Measurements from ENCODE around the gene SHC3.

SHC3 gene

DNA sequence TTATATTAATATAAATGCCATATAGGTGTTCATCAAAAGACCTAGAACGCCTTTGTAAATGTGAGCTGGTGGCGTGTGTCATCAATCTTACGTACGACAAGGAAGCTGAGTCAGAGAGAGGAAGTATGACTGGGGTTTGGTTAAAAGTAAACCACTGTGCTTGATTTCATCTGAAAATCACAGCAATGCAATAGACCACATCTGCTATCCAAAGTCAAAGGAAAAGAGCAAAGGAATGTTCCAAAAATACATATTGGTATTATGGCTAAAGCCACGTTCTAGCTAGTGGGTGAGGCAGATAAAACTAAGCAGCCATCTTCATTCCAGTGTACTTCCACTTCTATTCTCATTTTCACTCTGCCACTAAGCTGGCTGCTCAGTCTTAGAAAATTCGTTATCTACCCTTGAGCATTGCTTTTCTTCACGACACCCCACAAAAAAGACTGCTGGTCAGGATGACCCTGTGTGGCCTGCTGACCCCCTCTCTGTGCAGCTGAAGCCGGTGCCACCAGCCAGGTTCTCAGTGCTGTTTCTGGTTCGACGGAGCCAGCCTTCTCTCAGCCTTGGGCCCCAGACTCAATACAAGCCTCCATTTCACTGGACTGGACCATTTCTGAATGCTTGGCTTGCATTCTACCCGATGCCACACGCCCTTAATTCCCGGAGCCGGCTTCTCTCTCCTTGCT lies 23.8 kb downstream of the SHC3 start:
- DNase-seq (peak; percentile 13), ATAC-seq (peak; percentile 82)

DNA sequence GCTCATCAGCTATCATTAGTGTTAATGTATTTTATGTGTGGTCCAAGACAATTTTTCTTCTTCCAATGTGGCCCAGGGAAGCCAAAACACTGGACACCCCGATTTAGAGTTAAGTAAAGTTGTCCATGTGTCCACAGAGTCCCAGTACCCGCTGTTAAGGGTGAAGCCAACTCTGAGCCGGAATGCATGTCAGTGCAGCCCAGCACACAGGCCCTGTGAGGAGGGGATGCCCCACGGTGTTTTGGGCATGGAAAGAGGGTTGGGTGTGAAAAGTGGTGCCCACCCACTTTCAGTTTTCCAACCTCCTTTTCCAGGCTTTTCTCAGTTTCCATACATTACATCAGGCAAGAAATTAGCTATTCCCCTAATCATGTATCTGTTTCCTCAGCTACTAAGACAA lies 24.4 kb downstream of the SHC3 start:
- DNase-seq (peak; percentile 34), ATAC-seq (peak; percentile 70)

DNA sequence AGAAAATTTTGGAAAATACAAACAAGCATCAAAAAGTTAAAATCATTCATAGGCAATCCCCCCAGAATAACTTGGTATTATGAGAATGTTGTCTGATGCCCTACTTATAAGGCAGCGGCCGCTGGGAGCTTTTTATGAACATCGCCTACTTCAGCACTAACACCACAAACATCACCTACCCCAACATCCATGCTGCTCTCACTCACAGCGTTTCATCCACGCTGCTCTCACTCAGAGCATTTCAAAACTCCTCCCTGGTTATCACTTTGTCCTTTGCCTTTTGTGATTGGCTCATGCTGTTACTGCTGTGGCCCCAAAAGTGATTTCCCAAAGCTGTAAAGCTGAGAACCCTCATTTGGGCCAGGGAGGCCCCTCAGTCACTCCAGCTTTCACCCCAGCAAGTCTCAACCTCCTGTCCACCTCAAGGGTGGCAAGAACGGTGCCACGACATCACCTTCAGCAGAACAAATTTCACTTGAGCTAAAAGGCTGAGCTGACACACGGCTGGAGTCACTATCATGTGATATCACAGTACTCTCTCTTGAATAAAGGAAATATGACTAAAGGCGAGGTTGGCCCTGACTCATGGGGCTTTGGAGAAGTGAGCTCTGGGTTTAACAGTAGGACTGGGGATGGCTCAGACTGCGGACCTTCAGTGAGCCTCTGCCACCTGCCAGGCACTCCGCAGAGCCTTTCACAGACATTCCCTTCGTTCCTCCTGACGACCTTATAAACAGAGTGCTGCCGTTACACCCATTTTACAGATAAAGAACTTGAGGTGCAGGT lies 25.2 kb downstream of the SHC3 start:
- peak; percentile 28 for DNase-seq
- ATAC-seq: peak; percentile 89

DNA sequence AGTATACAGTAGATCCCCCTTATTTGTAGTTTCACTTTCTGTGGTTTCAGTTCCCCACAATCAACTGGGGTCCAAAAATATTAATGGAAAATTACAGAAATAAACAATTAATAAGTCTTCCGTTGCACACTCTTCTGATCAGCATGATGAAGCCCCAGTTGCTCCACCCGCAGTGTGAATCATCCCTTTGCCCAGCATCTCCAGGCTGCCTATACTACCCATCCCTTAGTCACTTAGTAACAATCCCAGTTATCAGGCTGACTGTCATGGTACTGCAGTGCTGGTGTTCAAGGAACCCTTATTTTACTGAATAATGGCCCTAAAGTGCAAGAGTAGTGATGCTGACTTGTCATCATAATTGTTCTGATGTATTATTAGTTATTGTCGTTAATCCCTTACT lies 28.9 kb downstream of the SHC3 start:
- DNase-seq: no peak
- ATAC-seq: no peak

DNA sequence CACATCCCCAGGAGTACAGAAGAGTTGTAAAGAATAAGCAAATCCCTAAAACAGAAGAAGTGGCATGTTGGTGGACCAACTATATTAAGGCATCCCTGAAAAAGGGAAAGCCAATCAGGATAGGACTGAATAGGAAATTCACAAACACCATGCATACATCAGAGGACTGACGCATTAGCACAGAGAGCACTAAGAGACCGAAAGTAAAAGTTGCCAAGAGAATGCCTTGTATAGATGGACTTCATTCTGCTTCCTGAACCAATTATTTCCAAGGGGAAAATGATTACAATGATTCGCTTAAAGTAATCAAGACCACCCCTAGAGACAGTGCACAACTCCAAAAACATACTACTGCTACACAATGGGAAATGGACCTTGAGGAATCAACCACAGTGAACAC lies 33.5 kb downstream of the SHC3 start:
- ATAC-seq: no peak
- no peak for DNase-seq

DNA sequence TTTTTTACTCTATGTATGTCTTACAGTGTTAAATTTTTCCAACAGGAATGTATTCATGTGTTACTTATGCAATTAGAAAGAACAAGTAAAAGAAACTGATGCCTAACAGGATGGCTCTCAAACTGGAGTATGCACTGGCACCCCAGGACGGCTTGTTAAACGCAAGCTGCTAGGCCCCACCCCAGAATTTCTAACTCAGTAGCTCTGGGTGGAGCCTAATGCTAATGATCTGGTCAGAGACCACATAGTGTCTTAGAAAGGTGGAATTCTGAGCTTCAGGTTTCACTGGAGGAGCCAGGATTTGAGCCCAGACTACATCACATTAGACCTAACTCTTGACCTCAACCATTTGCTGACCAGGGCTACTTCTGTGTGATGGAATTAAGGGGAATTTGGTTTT lies 34.4 kb downstream of the SHC3 start:
- ATAC-seq (no peak), DNase-seq (no peak)

DNA sequence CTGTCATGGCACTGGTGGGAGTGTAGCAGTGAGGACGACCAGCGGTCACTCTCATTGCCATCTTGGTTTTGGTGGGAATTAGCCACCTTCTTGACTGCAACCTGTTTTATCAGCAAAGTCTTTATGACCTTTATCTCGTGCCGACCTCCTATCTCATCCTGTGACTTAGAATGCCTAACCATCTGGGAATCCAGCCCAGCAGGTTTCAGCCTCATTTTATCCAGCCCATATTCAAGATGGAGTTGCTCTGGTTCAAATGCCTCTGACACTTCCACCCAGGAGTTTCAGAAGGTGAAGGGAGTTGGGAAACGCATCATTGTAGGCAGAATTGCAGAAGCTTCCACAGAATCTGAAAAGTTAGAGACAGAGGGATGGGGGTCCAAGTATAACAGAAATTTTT lies 35.4 kb downstream of the SHC3 start:
- no peak for ATAC-seq
- no peak for DNase-seq

DNA sequence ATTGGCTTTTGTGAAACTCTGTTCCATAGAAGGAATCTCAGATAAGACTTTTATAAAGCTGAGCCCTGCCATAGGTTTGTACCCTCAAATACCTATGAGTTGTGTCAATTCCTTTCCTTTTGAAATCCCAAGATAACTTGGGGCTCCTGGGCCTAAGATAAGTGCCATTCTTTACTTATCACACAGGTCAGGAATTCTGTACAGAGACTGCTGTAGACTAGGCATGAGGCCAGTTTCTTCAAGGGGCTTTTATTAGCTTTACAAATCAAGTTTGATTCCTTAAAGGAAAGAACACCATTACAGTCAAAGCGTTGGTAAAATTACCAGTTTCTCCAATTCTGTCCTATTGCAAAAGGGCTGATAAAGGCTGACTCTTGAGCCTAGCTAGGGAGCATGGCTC lies 39.2 kb downstream of the SHC3 start:
- no peak for ATAC-seq
- no peak for DNase-seq

DNA sequence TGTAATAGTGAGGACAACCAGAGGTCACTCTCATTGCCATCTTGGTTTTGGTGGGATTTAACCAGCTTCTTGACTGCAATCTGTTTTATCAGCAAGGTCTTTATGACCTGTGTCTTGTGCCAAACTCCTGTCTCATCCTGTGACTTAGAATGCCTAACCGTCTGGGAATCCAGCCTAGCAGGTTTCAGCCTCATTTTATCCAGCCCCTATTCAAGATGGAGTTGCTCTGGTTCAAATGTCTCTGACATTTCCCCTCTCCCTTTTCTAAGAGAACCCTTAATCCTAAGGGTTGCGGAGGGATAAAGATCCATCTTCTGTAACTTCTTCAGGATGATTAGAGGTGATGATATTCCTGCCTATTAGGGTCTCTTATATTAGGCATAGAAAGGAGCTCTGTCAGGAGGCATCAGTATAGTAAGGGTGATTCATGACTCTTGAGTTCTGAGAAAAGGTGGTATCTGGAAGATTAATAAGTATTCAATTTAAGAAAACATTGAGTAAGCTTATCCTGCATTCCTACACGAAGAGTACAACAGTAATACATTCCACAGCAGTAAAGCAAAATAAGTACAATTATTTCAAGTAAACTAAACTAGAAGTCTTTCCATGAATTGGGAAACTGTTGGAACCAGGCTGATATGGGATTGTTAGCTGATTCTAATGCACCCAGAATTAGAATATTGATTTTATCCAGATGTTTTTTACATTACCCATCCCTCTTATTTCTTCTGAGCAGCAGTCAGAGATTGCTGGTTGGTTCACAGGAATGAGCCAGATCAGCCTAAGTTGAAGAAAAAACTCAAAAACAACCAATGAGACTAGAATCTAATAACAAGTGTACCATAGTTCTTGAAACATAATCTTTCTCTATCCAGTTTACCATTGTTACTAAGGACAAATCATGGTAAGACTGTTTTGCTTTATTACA lies 39.9 kb downstream of the SHC3 start:
- ATAC-seq: no peak
- DNase-seq: no peak

DNA sequence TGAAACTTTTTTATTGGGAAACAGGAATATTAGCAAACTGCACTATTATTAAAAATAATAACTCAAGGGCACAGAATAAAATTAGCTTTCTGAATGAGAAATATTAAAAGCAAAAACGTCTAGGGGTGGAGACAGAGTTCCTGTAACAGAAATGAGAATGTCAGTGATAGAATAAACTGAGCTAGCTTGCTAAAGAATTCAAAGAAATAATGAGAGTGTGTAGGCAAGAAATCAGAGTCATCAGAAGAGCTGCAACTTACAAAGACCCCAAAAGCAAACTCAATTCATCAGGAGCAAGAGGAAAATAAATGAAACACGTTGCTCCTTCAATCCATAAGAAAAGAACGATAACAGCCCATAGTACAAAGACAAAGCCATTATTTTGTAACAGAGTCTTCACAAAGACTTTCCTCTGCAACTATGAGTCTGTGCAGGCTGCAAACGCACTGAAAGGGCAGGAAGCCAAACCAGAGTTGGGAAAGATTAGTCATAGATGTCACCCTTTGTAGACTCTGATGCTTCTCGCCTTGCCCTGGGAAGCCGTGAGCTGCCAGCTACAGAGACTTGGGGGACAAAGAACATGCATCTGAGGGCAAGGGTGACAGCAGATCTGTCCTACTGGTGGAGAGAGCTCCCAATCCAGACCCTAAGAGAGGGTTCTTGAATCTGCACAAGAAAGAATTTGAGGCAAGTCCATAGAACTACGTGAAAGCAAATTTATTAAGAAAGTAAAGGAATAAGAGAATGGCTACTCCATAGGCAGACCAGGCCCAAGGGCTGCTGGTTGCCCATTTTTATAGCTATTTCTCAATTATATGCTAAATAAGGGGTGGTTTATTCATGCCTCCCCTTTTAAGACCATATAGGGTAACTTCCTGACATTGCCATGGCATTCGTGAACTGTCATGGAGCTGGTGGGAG lies 40.8 kb downstream of the SHC3 start:
- peak; percentile 88 for ATAC-seq
- peak; percentile 43 for DNase-seq

DNA sequence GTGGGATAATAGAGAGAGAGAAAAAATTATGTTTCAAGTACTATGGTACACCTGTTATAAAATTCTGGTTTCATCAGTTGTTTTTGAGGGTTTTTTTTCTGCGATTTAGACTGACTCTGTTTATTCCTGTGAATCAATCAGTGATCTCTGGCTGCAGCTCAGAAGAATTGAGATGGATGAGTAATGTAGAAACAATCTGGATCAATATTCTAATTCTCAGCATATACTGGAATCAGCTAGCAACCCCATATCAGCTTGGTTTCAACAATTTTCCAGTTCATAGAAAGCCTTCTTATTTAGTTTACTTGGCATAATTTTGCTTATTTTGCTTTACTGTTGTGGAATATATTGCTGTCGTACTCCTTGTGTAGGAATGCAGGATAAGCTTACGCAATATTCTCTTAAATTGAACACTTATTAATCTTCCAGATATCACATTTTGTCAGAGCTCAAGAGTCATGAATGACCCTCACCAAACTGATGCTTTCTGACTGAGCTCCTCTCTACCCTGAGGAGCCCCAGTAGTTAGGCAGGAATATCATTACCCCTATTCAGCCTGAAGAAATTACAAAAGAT lies 42.9 kb downstream of the SHC3 start:
- no peak for ATAC-seq
- DNase-seq: no peak

DNA sequence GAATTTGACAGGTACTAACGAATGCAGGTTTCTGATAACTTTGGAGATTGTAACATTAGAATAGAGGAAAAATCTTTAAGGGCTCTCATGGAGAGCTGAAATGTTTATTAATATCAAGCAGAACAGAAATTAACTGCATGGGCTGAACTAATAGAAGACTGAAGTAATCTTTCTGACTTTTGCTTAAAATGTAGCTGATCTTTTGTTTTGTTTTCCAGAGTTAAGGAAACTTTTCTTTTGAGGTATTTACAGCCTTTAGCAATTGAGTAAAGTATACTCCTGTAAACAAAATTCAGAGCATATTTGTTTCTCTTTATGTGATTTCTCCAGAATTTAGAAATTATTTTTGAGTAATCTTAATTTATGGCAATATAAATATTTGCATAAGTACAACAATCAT lies 43.9 kb downstream of the SHC3 start:
- ATAC-seq: no peak

DNA sequence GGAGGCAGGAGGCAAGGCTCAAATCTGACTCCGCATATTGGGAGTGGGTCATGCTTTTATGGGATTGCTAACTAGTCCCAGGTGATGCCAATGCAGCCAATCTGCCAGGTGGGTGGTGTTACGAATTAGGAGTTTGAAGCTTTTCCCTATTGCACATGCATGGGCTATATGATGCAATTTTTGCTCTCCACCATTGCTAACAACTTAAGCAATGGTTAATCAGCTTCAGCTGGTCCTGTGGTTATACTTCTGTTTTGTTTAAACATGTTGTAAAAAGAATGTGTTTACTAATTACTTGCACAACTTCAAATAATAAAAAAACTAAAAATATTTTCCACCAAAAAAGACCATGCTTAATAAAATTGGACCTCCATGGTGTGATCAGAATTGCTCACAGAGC lies 55.7 kb downstream of the SHC3 start:
- DNase-seq: no peak
- no peak for ATAC-seq

More for the DNA sequence above, 43.9 kb downstream of the SHC3 start:
- no peak for DNase-seq

DNA sequence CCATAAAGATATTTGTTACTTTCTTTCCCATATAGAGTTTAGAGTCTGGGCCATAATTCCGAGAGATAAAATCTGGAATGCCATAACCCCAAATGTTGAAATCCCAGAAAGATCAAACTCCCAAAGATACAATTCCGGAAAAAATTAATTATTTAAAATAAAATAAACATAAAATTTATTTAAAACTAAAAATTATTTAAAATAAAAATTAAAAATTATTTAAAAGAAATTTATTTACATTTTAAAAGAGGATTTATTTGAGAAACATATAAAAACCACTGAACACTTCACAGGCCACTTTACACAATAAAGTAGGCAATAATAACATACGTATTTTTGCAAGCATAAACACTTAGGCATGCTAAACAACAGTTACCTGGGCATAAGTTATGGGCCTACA lies 57.9 kb downstream of the SHC3 start:
- DNase-seq (no peak), ATAC-seq (no peak)

DNA sequence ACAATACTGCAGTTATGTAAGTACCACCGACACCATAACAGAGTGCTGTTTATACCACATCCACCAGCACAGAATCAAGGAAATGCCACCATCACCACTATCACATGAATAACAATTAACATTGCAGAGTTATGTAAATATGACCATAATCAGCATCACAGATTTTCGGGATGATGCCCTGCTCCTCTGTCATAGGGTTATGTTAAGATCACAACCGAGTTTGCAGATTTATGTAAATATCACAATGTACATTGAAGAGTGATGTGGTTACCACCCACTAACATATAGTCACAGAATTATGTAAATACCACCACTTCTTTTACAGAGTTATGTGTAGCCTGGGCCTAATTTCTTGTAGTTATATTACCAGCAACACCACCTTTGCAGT lies 61.8 kb downstream of the SHC3 start:
- ATAC-seq: no peak

DNA sequence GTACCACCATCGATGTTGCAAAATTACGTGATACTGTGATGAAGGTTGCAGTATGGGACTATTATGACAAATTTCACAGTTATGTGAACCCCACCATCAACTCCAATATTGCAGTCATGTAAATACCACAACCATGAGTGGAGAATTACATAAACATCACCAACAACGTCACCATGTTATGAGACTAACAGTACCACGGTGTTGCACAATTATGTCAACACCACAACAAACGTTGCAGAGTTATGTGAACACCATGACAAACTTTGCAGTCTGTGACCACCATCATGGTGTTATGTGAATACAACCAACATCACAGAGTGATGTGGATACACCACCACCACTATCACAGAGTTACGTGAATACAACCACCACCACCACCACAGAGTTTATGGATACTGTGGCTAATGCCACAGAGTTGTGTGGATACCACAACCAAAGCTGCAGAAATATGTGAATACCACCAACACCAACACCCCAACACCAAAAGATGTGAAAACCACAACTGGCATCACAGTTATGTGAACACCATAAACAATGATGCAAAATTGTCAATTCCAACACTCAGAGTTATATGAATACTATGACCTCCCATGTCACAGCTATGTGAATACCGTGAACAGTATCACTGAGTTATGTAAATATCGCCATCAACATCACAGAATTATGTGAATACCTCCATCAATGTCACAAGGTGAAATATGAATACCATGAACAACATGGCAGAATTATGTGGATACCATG lies 62.4 kb downstream of the SHC3 start:
- no peak for ATAC-seq
- DNase-seq: no peak

More for the DNA sequence above, 61.8 kb downstream of the SHC3 start:
- no peak for DNase-seq

DNA sequence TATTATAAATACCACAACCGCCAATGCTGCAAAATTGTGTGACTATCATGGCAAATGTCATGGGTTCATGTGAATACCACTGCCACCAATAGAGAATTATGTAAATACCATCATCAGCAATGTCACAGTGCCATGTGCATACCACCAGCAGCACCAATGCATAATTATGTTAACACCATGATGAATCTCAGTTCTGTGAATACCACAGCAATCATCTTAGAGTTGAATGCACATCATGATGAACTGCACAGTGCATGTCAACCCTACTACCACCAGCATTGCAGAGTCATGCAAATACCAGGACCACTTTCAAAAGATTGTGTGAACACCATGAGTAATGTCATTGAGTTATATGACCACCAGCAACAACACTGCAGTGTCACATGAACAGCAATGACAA lies 63.2 kb downstream of the SHC3 start:
- DNase-seq: no peak

DNA sequence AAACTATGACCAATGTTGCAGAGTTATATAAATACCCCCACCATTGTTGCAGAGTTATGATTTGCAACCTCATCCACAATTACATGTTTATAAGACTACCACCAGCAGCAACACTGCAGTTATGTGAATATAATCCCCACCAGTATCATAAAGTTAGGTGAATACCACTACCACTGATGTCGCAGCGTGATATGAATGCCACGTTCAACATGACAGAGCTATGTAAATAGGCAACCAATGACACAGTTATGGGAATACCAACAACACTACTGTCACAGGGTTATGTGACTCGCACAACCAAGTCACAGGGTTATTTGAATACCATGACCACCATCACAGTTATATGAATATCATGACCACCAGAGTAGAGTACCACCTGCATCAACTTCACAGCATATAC lies 63.9 kb downstream of the SHC3 start:
- no peak for ATAC-seq
- no peak for DNase-seq

More for the DNA sequence above, 63.2 kb downstream of the SHC3 start:
- no peak for ATAC-seq

DNA sequence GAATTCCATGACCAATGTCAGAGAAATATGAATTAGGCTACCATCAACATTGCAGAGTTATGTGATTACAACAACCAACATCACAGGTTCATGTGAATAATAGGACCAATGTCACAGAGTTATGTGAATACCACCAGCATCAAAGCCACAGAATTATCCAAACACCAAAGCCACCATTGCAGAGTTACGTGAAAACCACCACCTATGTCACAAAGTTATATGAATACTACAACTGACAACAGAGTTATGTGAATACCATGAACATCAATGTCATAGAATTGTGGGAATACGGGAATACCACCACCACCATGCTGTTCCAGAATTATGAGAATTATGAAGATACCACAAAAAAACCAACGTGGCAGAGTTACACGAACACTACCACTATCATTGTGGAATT lies 64.8 kb downstream of the SHC3 start:
- no peak for DNase-seq
- no peak for ATAC-seq

DNA sequence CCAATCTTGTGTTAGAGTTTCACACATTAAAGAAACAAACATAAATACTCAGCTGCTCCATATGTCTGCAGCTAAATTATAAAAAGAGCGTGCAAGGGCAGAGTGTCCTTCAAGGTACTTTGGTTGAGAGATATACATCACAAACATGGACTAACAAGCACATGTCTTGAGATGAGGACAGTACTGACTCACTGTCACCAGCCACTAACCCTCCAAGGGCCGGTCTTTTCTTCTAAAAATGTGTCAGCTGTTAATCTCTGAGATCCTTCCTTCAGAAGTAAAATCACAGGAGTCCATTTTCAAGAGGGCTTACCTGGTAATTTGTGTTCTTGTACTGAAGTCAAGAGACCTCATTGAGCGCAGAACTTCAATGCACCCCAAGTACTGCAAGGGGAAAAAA lies 66.4 kb downstream of the SHC3 start:
- DNase-seq (no peak), ATAC-seq (no peak)

DNA sequence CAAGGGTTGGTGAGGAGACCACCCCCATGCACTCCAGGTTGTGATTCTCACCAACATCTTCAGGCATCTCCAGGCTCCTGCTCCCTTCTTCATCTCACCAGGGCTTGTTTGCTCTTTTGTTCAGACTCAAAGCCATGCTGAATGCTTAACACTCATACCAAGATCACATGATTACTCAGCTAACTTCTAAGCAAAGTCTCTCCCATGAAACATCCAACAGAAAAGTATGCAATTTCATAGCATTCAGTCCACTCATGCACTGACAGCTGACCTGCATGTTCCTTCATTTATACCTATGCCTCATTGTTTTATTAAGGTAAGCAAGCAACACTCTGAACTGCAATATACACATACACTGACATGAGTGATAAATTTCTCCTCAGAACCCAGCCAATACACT lies 69.0 kb downstream of the SHC3 start:
- no peak for DNase-seq
- no peak for ATAC-seq

Data from stimulated activated naive CD8-positive, alpha-beta T cell treated with anti-CD3 and anti-CD28 coated beads, Interleukin-15, Interleukin-2, amounts not matched to agents 100 U/mL and 50 U/mL, for 24 hours (primary cell).